Neutrophil (primary cell): ENCODE results near the gene C9orf78.

Experiments
- H3K27ac ChIP-seq: fragments of 200-600 bp; sonication (generic); 2 replicates; pipeline ENCODE4 v1.5.1; 2016; ENCODE audit warnings: mild to moderate bottlenecking, moderate library complexity
- H3K27me3 ChIP-seq: fragments of 200-600 bp; sonication (generic); 2 replicates; pipeline ENCODE4 v1.6.0; 2016; ENCODE audit warnings: mild to moderate bottlenecking
- H3K36me3 ChIP-seq: fragments of 200-600 bp; sonication (generic); 2 replicates; pipeline ENCODE4 v1.5.1; 2017
- H3K4me1 ChIP-seq, 2 experiments: fragments of 200-600 bp in 1 of 2; sonication (generic) in 1 of 2; 1 replicate in 1 of 2; 2 replicates in 1 of 2; pipeline versions ENCODE4 v1.5.1 to v1.6.1; 2013 to 2016; ENCODE audit warnings: low read depth in 1 of 2, low read length in 1 of 2, mild to moderate bottlenecking in 1 of 2, moderate library complexity in 1 of 2; ENCODE audit not compliant: control insufficient read depth in 1 of 2, insufficient read depth in 1 of 2
- H3K4me3 ChIP-seq, 2 experiments: fragments of 200-600 bp in 1 of 2; sonication (generic) in 1 of 2; 1 replicate in 1 of 2; 2 replicates in 1 of 2; pipeline ENCODE4 v1.5.1; 2013 to 2016; ENCODE audit warnings: low read depth in 1 of 2, low read length in 1 of 2, mild to moderate bottlenecking in 1 of 2, moderate library complexity in 1 of 2
- H3K9me3 ChIP-seq: fragments of 200-600 bp; sonication (generic); 2 replicates; pipeline ENCODE4 v1.5.1; 2016
- CTCF ChIP-seq: fragments of 200-600 bp; sonication (generic); IDR thresholded peaks from 2 replicates; pipeline ENCODE4 v1.5.1; 2016; ENCODE audit warnings: antibody characterized with exemption

The C9orf78 gene

DNA sequence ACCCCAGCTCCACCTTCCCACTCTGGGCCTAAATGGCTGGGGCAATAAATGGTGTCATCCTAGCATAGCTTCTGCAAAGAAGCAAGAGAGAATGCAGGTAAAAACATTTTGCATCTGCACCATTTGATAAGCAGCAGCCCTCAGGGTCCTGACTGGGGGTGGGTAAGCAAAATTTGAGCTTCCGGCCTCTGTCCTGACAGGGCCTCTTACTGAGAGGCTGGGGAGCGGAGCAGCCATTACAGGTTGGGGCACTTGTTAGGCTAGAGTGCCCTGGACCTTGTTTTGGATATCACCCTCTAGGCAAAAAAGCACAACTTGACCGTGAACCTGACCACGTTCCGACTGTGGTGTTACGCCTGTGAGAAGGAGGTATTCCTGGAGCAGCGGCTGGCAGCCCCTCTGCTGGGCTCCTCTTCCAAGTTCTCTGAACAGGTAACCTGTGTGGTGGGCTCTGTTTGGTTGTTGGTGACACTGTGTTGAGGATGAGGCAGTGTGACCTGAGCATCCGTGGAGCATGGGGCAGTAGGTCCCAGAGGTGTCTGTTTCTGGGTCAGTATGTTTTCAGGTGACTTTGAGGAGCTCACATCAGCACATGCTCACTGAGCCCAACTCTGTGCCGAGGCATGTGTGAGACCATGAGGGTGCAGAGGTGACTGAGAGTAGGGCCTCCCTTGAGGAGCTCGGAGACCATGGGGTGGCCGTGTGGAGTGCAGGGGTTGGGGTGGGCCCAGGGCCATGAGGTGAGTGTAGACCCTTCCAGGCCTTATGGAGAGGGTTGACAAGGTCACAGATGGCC is 23.3 kb upstream of the C9orf78 start:
- Histone ChIP-seq H3K9me3 (no peaks in the 10 kb centered on the region), H3K27ac (no peak overlapping the region), H3K4me1 (peaks cover 21 to 22% of the 10 kb centered on the region in 2 experiments), H3K27me3 (no peaks in the 10 kb centered on the region), H3K4me3 (no peak overlapping the region), H3K36me3 (peaks cover 54% of the 10 kb centered on the region)
- no peak for TF ChIP-seq CTCF

DNA sequence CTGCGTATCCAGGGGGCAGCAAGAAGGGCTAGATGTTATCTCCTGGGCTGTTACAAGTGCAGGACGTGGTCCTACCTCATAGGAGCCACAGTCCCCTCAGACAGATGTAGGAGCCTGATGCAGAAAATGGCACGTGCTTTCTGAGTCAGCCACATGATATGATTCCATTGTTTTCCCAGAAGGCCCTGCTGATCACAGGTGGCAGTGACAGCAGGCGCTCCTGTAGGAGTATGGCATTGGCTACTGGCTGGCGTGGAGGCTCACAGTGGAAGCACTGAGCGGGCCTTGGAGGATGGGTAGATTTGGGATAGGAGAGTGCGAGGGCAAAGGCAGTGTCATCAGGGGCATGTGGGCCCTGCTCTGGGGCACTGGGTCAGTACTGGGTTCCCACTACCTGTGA is 22.1 kb upstream of the C9orf78 start:
- no peak for TF ChIP-seq CTCF
- Histone ChIP-seq H3K27ac (no peak overlapping the region), H3K4me1 (peaks cover 27 to 28% of the 10 kb centered on the region in 2 experiments), H3K4me3 (no peak overlapping the region), H3K27me3 (no peaks in the 10 kb centered on the region), H3K36me3 (peaks cover 55% of the 10 kb centered on the region), H3K9me3 (no peaks in the 10 kb centered on the region)

DNA sequence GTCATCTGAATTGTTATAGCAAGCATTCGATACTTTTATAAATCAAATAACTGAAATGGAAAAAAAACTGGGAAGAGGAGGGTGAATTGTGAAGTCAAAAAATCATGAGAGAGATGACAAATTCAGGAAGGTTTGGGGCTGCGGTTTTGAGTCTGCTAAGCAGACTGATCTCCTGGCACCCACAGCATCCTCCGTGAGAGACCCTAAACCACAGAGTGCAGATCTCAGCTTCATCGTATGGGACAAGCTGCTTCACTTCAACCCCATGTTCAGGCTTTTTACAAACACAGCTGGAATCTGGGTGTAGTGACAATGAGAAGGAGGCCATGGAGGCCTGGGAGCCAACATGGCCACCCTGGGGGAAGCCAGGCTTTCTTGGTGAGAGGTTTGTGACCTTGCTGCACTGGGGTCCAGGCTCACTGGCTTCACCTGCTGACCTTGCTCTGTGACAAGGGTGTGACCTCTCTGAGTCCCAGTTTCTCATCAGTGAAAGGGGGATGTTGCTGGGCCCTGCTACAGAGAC is 19.6 kb upstream of the C9orf78 start:
- no peak for TF ChIP-seq CTCF
- peaks cover 41 to 45% of the 10 kb centered on the region in 2 experiments for H3K4me1 ChIP-seq
- peaks cover 51% of the 10 kb centered on the region for H3K36me3 ChIP-seq
- H3K9me3 ChIP-seq = no peaks in the 10 kb centered on the region
- H3K27ac ChIP-seq = peak overlapping the region; percentile 76
- no peaks in the 10 kb centered on the region for H3K27me3 ChIP-seq
- H3K4me3 ChIP-seq = no peak overlapping the region

- Histone ChIP-seq H3K4me3 (no peak overlapping the region), H3K27ac (peak overlapping the region; percentile 76), H3K9me3 (no peaks in the 10 kb centered on the region), H3K36me3 (peaks cover 48% of the 10 kb centered on the region), H3K27me3 (no peaks in the 10 kb centered on the region), H3K4me1 (peaks cover 47 to 55% of the 10 kb centered on the region in 2 experiments)
- no peak for TF ChIP-seq CTCF
Measured at GRCh38 chr9:129853614-129854013, 18.5 kb upstream of the C9orf78 start.

- Histone ChIP-seq H3K4me1 (peaks cover 47 to 56% of the 10 kb centered on the region in 2 experiments), H3K4me3 (peak overlapping the region; percentile 10 to 20), H3K27me3 (no peaks in the 10 kb centered on the region), H3K9me3 (no peaks in the 10 kb centered on the region), H3K27ac (peak overlapping the region; percentile 76), H3K36me3 (peaks cover 37% of the 10 kb centered on the region)
- TF ChIP-seq CTCF = no peak
Measured at GRCh38 chr9:129852579-129852978, 17.5 kb upstream of the C9orf78 start.
